ENCODE data around the gene HABP4.
A peak's percentile ranks its signal among the peaks of the same experiment; 100 is the strongest.

Gene HABP4

DNA sequence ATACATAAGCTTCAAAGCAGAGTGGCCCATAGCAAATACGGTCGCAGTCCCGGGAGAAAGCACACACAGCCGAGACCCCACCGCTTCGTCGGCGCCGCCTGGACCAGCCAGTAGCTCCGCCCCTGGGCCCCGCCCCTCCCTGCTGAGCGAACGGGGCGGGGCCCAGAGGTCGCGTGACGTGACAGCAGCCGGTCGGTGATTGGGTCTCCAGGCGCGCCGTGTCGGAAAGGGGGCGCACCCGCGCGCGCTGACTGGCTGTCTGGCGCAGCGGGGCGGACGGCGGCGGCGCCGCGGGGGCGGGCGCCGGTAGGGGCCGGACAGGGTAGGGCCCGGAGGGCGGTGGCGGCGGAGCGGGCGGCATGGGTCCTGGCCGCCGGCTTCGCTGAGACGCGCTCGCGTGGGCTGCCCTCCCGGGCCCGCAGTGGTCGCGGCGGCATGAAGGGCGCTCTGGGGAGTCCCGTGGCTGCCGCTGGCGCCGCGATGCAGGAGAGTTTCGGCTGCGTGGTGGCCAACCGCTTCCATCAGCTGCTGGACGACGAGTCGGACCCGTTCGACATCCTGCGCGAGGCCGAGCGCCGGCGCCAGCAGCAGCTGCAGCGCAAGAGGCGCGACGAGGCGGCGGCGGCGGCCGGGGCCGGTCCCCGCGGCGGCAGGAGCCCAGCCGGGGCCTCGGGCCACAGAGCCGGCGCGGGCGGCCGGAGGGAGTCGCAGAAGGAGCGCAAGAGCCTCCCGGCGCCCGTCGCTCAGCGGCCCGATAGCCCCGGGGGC lies at the start of gene HABP4:
Gene HABP4, plus strand, starts transcription at position 325 of the 768 bp plus-strand sequence. Its CDS starts 111 bp downstream, at position 436.
- DNase-seq, result peak; percentile 89 to 94

GRCh38 chr9:96408409-96409280 lies 41.3 kb upstream of the HABP4 start:
- DNase-seq, result no peak

GRCh38 chr9:96411129-96411838 lies 38.7 kb upstream of the HABP4 start:
- DNase-seq, result no peak

- DNase-seq, result no peak
Measured at GRCh38 chr9:96412174-96412913, 37.6 kb upstream of the HABP4 start.

GRCh38 chr9:96413302-96414221 lies 36.4 kb upstream of the HABP4 start:
- DNase-seq, result peak; percentile 84 to 91

GRCh38 chr9:96417051-96417586 lies 32.9 kb upstream of the HABP4 start:
- DNase-seq, result peak; percentile 66

GRCh38 chr9:96417661-96418082 lies 32.3 kb upstream of the HABP4 start:
- no peak for DNase-seq

GRCh38 chr9:96418083-96418919 lies 31.7 kb upstream of the HABP4 start, which contains the start of gene ZNF367:
TSS of gene ZNF367 (minus strand) at chr9:96418370. CDS start at chr9:96418032, 338 bp downstream.
- DNase-seq, result peak; percentile 94

- peak; percentile 80 to 88 for DNase-seq
Measured at GRCh38 chr9:96418920-96419690, 30.9 kb upstream of the HABP4 start.

- no peak for DNase-seq
Measured at GRCh38 chr9:96419691-96419969, 30.3 kb upstream of the HABP4 start.

DNA sequence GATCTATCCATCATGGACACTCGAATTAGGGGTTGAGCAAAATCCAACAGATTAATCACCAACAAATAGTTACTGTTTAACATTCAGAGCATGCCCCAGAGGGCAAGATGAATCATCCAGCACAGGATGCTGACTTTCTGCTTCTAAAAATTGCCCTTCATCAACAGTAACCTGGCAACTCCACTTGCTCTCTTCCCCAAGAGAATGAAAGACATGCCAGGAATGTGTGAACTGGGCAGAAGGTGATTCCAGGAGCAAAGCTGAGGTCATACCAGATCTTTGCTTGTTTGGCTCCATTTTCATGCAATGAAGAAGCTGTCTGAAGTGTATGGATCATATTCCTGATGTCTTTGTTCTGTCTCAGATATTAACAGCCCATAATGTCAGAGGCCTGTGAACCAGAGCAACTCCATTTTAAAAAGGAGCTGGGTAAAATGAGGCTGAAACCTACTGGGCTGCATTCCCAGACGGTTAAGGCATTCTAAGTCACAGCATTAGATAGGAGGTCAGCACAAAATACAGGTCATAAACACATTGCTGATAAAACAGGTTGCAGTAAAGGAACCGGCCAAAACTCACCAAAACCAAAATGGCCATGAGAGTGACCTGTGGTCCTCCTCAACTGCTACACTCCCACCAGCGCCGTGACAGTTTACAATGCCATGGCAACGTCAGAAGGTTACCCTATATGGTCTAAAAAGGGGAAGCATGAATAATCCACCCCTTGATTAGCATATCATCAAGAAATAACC lies 29.3 kb upstream of the HABP4 start:
- DNase-seq, result peak; percentile 31 to 46

- DNase-seq, result no peak
Measured at GRCh38 chr9:96423322-96423984, 26.5 kb upstream of the HABP4 start.

GRCh38 chr9:96423985-96424336 lies 26.0 kb upstream of the HABP4 start:
- no peak for DNase-seq

GRCh38 chr9:96425500-96426169 lies 24.3 kb upstream of the HABP4 start:
- no peak for DNase-seq

DNA sequence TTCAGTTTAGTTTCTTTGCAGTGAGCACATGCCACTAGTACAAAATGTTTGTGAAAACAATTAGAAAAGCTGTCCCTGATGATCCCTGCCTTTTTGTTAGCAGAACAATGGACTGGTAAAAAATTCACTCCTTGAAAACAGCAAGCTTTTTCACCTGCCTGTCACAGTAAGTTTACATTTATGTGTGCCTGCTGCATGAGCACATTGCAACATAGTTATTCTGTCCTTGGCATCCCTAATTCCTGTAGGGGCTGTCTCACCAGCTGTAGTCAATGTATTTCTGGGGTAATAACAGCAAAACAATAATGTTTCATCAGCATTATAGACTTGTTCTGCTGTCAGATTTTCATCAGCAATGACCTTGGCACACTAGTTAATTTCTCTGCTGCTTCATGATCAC lies 20.2 kb upstream of the HABP4 start:
- DNase-seq, result no peak

DNA sequence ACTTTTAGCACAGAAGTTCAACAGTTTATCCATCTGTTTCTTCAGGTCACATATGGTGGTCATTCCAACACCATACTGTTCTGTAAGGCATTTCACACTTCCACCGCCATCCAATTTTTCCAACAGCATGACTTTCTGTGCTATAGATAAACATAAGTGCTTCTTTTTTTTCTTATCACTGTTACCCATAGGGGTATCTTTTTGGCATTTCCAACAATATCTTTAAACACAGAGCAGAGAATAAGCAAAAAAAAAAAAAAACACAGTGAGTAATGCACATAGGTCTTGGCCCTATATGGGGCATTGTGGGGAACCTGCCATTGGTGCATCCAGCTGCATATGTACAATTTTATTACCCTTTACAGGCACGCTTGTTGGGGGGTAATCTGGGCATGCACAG lies 19.6 kb upstream of the HABP4 start:
- DNase-seq, result no peak

DNA sequence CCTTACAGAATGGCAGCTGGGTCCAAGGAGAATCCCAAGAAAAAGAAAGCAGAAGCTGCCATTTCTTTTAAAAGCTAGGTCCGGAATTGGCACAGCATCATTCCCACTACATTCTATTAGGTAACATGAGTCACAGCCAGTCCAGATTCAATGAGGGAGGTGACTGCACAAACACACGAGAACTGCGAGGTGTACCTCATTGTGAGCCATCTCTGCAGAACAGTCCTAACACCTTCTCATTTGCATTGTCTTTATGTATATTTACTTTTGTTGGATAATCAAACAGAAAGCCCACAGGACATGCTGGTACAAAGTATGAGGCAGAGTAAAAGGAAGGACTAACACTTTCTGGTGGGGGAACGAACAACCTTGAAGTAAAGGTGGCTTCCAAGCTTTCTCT lies 14.6 kb upstream of the HABP4 start:
- DNase-seq, result no peak

- DNase-seq, result no peak
Measured at GRCh38 chr9:96436063-96436455, 13.9 kb upstream of the HABP4 start.
